HL-60 (cell line): ENCODE results near the gene RNLS.

Source experiments
- DNase-seq, 2 experiments: peaks; one replicate each; pipeline ENCODE4 v3.0.0-alpha.2; 2010 to 2020; ENCODE audit warnings: low read depth in 1 of 2, low spot score in 1 of 2
- H3K27ac ChIP-seq: fragments of 250-450 bp; sonication (Bioruptor Pico); replicated peaks from 2 replicates; pipeline ENCODE4 v1.5.1; 2020; ENCODE audit warnings: mild to moderate bottlenecking, moderate library complexity
- H3K27me3 ChIP-seq: fragments of 250-450 bp; sonication (Bioruptor Pico); 2 replicates; pipeline ENCODE4 v1.5.1; 2021; ENCODE audit warnings: mild to moderate bottlenecking, moderate library complexity; ENCODE audit not compliant: insufficient read depth, poor library complexity, severe bottlenecking
- H3K4me3 ChIP-seq: replicated peaks from 2 replicates; pipeline ENCODE4 v1.5.1; 2011; ENCODE audit warnings: mild to moderate bottlenecking, control low read depth, low read length; ENCODE audit not compliant: insufficient read depth
- CTCF ChIP-seq: IDR thresholded peaks from one replicate; pipeline ENCODE4 v1.5.1; 2011; ENCODE audit warnings: low read length, control low read depth, inconsistent platforms; ENCODE audit not compliant: insufficient read depth
- GABPA ChIP-seq: IDR thresholded peaks from 2 replicates; pipeline ENCODE4 v1.6.1; 2012; ENCODE audit warnings: low read depth
- POLR2AphosphoS5 ChIP-seq: IDR thresholded peaks from 2 replicates; pipeline ENCODE4 v1.6.1; 2012; ENCODE audit warnings: low read depth
- REST ChIP-seq: IDR thresholded peaks from 2 replicates; pipeline ENCODE4 v1.6.1; 2012; ENCODE audit warnings: low read depth; ENCODE audit not compliant: insufficient replicate concordance
- SPI1 ChIP-seq: IDR thresholded peaks from 2 replicates; pipeline ENCODE4 v1.6.1; 2012; ENCODE audit warnings: low read depth, mild to moderate bottlenecking, borderline replicate concordance

The RNLS gene

DNA sequence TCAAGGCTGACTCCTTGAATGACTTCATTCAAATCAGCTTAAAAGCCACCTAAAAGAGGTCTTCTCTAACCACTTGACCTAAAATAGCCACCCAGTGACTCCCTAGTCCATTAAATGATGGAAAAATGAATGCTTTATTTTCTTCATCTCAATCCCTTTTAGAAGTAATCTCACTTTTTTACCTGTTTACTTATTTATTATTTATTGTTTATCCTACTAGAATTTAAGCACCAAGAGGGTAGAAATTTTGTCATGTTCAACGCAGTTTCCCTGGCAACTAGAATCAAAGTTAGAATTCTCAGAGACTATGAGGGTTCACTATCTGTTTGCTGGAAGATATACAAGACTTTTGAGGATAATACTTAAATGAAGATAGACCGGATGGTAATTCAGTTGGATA, 3.3 kb upstream of the RNLS start, which contains the start of gene LIPJ:
Gene LIPJ, plus strand, starts transcription at position 301 of the 400 bp plus-strand sequence. CDS start 3,926 bp downstream, outside the sequence.
- TF ChIP-seq POLR2AphosphoS5 (no peak), REST (no peak), CTCF (no peak), GABPA (no peak), SPI1 (no peak)
- no peak for DNase-seq

DNA sequence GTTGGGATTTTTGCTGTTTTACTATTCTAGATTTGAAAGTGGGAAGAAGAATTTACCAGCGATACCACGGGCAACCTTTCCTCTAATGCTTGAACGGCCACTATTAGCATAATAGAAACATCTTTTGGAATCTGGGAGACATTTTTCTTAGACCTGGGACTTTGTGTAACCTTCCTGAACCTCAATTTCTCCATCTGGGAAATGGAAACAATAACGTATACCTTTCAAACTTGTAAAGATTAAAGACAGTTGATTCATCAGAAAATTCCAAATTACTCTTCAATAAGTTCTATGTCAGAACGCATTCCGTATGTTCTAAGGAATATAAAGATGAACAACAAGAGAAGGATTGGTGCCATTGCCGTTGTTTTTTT, 453 bp upstream of the RNLS start:
- Histone ChIP-seq H3K4me3 (peak overlapping the region; percentile 53), H3K27me3 (no peaks in the 10 kb centered on the region), H3K27ac (peak overlapping the region; percentile 74)
- no peak for DNase-seq
- no peak for TF ChIP-seq POLR2AphosphoS5
- no peak for TF ChIP-seq SPI1
- TF ChIP-seq REST: no peak
- TF ChIP-seq GABPA: no peak
- TF ChIP-seq CTCF: no peak

More for the DNA sequence above, 3.3 kb upstream of the RNLS start, which contains the start of gene LIPJ:
- Histone ChIP-seq H3K4me3 (no peak within 1 kb of the TSS), H3K27me3 (no peaks in the 10 kb centered on the region), H3K27ac (no peak within 1 kb of the TSS)

GRCh38 chr10:88582411-88582805, 710 bp downstream of the RNLS start:
- TF ChIP-seq REST: no peak
- no peak for TF ChIP-seq GABPA
- TF ChIP-seq SPI1: no peak
- TF ChIP-seq POLR2AphosphoS5: no peak
- no peak for TF ChIP-seq CTCF
- H3K27me3 ChIP-seq: no peaks in the 10 kb centered on the region
- DNase-seq: no peak
- peak overlapping the region; percentile 53 for H3K4me3 ChIP-seq
- H3K27ac ChIP-seq: peak overlapping the region; percentile 74
